SU-DHL-6 (cell line): ENCODE data around the gene PEAK3.

Source experiments
- EZH2phosphoT487 ChIP-seq: fragments of 200-600 bp; sonication (generic), shearing (Covaris generic); conservative IDR thresholded peaks from 2 replicates; pipeline ENCODE4 v1.6.1; 2018; ENCODE audit warnings: mild to moderate bottlenecking, antibody characterized with exemption, low read length, moderate library complexity, mixed read lengths
- TF ChIP-seq, protein P1 (sequence below): fragments of 200-600 bp; sonication (generic); IDR thresholded peaks from one replicate; pipeline ENCODE4 v1.5.1; 2017; ENCODE audit warnings: antibody characterized with exemption, mild to moderate bottlenecking, low read length, moderate library complexity; ENCODE audit not compliant: insufficient read depth, poor library complexity, severe bottlenecking

DNA sequence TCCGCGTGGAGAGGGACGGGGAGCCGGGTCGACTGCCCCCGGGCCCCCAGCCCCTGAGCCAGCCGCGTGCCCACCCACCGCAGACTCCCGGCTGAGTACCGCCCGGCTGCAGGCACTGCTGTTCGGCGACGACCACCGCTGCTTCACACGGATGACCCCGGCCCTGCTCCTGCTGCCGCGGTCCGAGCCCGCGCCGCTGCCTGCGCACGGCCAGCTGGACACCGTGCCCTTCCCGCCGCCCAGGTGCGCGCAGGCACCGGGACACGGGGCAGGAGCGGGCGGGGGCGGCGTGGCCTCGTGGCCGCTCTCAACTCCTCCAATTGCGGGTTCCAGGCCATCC, 31.2 kb downstream of the PEAK3 start:
- TF ChIP-seq, protein P1, sequence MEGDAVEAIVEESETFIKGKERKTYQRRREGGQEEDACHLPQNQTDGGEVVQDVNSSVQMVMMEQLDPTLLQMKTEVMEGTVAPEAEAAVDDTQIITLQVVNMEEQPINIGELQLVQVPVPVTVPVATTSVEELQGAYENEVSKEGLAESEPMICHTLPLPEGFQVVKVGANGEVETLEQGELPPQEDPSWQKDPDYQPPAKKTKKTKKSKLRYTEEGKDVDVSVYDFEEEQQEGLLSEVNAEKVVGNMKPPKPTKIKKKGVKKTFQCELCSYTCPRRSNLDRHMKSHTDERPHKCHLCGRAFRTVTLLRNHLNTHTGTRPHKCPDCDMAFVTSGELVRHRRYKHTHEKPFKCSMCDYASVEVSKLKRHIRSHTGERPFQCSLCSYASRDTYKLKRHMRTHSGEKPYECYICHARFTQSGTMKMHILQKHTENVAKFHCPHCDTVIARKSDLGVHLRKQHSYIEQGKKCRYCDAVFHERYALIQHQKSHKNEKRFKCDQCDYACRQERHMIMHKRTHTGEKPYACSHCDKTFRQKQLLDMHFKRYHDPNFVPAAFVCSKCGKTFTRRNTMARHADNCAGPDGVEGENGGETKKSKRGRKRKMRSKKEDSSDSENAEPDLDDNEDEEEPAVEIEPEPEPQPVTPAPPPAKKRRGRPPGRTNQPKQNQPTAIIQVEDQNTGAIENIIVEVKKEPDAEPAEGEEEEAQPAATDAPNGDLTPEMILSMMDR: no peak
- TF ChIP-seq EZH2phosphoT487: no peak
